Fibroblast of skin of back (primary cell): ENCODE results near the gene DEPP1.

Experiments used
- DNase-seq: peaks from one replicate; pipeline ENCODE4 v3.0.0-alpha.2; 2013

The DEPP1 gene

GRCh38 chr10:44954042-44954441 is 24.6 kb downstream of the DEPP1 start:
- DNase-seq: no peak

DNA sequence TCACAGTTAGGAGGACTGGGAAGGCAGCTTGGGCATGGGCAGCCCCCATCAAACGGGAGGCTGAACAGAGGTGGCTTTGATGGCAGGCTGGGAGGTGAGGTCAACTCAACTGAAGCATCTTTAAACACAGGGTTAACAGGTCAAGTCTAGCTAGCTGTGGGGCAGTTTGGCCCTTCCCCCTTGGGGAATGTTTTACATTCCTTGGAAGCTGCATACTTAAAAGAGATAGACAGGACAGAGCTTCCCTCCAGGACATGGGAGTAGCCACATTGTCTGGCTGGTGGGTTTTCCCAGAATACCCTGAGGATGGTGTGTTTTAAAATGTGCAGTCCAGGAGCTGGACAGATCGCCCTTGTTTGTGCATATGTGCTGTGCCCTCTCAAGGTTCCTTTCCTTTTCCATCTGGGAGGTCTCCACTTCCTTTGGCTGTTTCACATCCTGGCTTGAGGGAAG is 25.8 kb downstream of the DEPP1 start:
- peak; percentile 32 for DNase-seq

DNA sequence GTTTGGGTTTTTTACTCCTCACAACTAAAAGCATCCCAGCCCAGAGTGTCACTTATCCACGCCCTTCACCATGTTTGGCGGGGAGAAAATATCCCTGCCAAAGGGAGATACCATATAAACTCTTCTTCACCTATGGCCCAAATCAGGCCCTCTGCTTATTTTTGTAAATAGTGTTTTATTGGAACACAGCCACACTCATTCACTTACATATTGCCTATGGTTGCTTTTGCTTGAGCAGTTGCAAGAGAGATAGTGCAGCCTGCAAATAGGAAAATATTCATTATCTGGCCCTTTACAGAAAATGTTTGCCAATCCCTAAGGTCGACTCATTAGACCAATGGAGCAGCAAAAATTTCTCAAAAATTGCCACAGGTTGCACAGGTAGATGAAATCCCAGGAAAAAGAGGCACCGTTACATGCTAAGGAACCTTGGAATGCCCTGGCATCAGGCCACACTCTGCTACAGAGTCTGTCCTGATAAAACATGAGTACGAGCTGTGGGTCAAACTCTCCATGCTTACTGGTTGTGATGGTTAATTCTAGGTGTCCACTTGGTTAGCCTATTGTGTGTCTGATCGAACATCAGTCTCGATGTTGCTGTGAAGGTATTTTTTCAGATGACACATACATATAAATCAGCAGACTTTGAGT is 26.9 kb downstream of the DEPP1 start:
- no peak for DNase-seq

DNA sequence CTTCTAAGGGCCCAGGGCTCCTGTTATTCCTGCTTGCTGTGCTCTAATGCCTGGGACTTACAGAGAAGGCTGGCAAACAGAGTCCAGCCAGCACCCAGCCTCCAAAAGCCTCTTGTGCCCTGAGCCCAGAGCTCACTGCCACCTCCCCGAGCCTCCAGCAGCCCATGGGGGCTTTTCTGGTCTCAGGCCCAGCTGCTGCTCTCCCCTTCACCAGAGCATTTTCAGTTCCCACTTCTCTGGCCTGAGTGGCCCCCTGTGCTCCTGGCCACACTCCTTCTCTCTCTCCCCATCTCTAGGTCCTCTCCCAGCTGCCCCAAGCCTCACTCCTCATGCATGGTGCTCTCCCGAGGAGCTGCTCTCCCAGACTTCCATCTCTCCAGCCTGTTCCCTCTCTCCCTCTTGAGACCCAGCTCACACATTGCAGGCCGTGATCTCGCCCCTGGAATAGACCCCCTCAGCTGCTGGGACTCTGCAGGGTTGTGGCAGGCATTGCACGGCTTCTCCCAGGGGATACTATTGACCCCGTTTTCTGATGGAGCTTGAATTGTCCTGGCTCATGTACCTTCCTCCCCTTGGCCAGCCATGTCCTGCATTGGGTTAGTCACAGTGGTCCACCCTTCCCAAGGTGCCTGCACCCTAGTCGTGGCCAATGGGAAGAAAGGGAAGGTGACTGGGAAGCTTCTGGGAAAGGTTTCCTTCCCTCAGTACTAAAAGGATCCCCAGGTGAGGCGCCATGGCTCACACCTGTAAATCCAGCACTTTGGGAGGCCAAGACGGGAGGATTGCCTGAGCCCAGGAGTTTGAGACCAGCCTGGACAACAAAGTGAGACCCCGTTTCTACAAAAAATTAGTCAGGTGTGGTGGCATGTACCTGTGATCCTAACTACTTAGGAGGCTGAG is 28.0 kb downstream of the DEPP1 start:
- no peak for DNase-seq

- DNase-seq: no peak
These were observed 28.7 kb downstream of the DEPP1 start for GRCh38 chr10:44949915-44950314.

- no peak for DNase-seq
These were observed 29.3 kb downstream of the DEPP1 start for GRCh38 chr10:44949127-44949802.

DNA sequence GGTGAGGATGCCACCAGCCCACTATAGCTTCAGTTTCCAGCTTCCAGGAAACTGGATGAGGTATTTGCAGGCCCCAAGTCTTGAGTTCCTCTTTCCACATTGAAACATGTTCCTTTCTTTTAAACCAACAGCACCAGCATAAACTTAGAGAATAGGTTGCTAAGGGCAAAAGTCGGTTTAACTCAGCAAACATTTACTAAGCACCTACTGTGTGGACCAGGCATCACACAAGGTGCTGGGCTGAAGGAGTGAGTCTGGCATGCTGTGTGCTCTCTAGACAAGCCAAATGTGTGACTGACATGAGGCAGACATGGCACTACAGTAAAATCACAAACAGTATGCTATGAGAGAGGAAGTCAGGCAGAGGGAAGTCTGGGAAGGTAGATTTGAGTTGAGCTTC is 30.0 kb downstream of the DEPP1 start:
- no peak for DNase-seq

DNA sequence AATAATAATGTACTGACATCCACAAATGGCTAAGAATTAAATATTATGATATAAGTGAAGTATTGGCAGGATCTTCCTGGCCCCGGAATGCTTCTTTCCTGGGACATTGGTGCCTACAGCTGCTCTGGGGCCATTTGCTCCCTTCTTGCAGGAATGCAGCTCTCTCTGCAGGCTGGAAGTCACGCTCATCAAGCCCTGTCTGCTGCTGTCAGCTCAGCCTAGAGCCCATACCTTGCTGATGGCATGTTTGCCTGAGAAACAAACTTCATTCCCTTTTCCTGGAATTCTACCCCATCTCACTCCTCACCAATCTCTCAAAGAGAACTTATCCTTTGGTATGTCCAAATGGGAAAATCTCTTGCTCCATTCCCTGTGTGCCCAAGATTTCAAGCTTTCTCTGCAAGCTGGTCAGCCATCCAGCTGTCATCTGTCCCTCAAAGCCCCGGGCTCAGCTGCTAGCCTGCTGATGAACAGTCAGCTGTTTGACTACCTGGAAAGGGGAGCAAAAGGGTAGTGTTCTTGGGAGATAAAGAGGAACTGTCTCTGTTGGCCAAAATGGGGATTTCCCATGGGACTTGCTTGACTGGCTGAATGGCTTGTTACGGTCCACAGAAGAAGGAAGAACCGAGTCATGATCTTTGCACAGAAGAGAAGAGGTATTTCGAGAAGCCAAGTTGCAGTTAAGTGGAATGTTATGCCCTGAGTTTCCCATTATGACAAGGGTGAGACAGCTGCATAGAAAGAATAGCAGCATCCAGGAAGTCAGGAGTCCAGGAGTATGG is 31.0 kb downstream of the DEPP1 start:
- no peak for DNase-seq

DNA sequence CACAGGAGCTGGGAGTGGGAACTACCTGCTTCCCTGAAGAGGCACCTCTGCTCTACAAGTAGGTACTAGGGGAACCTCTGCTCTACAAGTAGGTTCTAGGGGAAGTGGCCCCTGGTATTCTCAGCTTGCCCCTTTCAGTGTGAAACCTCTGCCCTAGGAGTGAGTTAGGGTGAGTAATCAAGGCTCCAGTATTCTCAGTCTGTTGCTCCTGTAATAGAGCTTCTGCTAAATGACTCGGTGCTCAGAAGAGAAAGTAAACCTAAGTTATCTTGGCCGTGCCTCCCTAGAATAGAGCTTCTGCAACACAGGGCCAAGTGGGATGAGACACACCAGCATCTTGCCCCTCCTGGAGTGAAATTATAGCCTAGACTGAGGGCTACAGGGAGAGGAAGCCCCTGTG is 32.4 kb downstream of the DEPP1 start:
- no peak for DNase-seq

GRCh38 chr10:44944354-44944753 is 34.3 kb downstream of the DEPP1 start:
- no peak for DNase-seq

DNA sequence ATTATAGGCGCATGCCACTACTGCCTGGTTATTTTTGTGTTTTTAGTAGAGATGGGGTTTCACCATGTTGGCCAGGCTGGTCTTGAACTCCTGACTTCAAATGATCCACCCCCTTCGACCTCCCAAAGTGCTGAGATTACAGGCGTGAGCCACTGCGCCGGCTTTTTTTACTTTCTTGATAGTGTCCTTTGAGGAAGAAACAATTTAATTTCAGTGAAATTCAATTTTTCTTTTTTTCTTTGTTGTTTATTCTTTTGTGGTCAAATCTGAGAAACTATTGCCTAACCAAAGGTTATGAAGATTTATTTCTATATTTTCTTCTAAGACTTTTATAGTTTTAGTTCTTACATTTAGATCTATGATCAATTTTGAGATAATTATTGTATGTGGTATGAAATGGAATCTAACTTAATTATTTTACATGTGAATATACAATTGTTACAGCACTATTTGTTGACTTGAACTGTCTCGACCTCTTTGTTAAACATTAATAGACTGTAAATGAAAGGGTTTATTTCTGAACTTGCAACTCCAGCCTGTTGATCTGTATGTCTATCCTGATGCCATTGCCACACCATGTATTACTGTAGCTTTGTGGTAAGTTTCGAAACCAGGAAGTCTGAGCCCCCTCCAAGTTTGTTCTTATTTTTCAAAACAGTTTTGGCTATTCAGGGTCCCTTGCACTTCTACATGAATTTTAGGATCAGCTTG is 38.8 kb downstream of the DEPP1 start:
- DNase-seq: no peak

- DNase-seq: peak; percentile 18
These were observed 39.7 kb downstream of the DEPP1 start for GRCh38 chr10:44938956-44939355.

DNA sequence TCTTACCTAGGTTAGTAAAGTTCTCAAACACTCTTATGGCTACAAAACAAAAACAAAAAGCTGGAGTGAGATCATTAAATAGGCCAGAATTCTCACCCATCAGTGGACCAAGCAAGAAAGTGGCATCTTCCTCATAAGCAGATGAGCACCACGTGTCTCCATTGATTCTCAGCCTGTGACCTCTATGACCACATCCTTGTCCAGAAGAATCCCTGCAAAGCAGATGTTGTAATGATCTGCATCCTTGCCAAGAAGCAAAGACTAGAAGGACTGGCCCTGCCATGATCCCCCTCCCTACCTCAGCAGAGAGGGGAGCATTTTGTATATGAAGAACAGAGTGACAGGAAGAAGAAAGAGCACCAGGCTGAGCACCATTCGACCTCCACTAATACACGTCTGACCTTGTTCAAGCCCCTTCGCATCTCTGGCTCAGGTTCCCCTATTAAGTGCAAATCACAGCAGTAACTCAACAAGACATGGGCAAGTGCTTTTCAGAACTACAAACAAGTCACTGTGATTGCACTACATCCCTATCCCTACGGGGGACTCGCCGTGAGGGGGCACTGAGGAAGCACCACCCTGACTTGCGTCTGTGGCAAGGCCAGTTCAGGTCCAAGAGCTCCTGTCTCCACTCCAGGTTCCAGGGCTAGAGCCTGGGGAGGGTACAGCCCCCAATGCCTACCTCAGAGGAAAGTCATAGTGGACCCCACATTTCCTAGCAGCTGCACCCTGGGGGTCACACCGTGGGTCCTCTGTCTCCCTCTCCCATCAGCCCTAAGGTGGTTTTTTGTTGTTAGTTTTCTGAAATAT is 41.2 kb downstream of the DEPP1 start:
- no peak for DNase-seq

- no peak for DNase-seq
These were observed 42.2 kb downstream of the DEPP1 start for GRCh38 chr10:44936314-44936975.

DNA sequence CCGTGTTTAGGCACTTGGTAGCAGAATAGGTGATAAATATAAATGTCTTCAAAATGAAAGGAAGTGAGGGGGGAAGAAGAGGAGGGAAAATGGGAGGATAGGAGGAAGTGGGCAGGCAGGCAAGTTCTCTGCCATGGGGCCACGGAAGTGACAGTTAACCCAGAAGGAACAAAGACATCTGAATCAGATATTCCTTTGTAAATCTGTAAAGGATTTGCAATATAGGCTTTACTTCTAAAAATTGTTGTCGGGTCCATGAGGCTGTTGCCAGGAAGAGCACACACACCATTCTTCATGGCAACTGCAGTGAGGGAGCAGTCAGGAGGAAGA is 42.7 kb downstream of the DEPP1 start:
- no peak for DNase-seq

DNA sequence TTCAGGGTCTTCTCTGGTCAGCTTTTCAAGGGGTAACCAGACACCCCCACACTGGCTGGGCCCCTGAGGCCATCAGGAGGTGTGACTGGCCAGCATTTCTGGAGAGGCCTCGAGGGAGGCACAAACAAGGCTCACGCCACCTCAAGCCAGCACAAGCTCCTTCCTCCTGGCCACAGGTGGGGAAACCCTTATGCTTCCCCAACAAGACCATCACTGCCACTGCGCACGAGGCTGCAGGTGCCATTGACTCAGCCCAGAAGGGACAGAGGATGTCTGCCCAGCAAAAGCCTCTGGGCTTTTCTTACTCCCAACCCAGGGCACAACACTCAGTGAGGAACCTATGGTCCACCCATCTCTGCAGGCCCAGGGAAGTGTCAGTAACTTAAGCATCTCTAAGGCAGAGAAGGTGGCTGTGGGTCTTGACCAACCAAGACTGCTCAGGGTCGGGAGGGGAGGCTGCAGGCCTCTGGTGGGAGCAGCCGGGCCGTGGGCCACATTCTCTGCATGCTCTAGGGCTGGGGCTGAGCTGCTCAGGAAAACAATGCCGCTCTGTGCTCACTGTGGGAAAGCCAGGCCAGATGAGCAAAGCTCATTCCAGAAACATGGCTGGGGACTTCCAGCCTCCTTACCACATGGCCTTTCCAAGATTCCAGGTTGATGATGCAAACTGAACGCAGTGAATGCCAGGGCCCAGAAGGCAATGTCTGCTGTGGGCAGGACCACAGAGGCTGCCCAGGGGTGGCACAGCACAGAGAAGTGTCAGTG is 43.2 kb downstream of the DEPP1 start:
- DNase-seq: peak; percentile 93

DNA sequence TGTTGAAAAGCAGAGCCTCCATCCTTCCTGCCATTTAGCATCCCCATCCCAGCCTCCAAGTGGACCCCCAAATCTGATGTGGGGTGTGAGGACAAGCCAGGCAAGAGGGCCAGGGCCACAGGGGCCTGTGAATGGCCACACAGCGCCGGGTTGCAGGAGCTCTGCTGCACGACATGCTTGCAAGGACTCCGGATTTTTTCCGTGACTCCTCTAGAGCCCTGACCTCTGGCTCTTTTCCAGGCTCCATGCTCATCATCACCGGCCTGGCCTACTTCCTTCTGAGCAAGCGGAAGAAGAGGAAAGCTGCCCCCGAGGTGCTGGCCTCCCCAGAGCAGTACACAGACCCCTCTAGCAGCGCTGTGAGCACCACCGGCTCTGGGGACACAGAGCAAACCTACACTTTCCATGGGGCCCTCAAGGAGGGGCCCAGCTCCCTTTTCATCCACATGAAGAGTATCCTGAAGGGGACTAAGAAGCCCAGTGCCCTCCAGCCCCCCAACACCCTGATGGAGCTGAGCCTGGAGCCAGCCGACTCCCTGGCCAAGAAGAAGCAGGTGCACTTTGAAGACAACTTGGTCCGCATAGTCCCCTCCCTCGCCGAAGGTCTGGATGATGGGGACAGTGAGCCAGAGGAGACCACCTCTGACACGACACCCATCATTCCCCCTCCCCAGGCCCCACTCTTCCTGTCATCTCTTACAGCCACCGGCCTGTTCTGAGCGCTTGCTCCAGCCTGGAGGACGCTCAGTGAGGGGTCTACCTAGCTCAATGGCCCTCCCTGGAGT is 44.0 kb downstream of the DEPP1 start:
- DNase-seq: no peak

GRCh38 chr10:44933451-44934321 is 44.9 kb downstream of the DEPP1 start:
- no peak for DNase-seq
